ENCODE data around the gene MYMX. TPM values are rescaled to one million over a fixed set of nuclear protein-coding genes. Genes with fewer than 3 reads are reported as not detected.

The MYMX gene
- total and polyA plus RNA-seq, 2 of the 4 experiments (the other 2 are of a cell fraction): not detected

GRCh38 chr6:44228433-44228832 is 11.7 kb downstream of the MYMX start:
- Histone ChIP-seq H3K4me3 (ENCODE audit: insufficient read depth, low read depth, low read length) (no peak overlapping the region), H2BK20ac (ENCODE audit: low read depth, low read length) (no peak overlapping the region), H3K36me3 (ENCODE audit: control insufficient read depth, insufficient read depth, low read length) (peaks cover 2% of the 10 kb centered on the region; the same call in 1 of the 2 replicates), H4K5ac (ENCODE audit: low read depth, low read length) (no peak overlapping the region), H3K56ac (ENCODE audit: extremely low read depth, insufficient read depth, low read length) (no peak overlapping the region), H2BK120ac (ENCODE audit: low read depth, low read length) (no peak overlapping the region), H3K9me3 (ENCODE audit: control insufficient read depth, insufficient read depth, low read length) (no peaks in the 10 kb centered on the region), H2AK5ac (ENCODE audit: low read depth, low read length) (no peak overlapping the region), H3K18ac (ENCODE audit: low read depth, low read length) (no peak overlapping the region), H3K79me1 (ENCODE audit: low read depth in 1 of 2, low read length in 2 of 2) (peaks cover 0 to 8% of the 10 kb centered on the region in 2 experiments; a peak in 1 of 4 replicates), H2BK5ac (ENCODE audit: low read depth, low read length, poor library complexity, severe bottlenecking) (no peak overlapping the region), H2BK15ac (ENCODE audit: low read depth, low read length) (no peak overlapping the region), H3K9ac (ENCODE audit: low read depth, low read length) (no peak overlapping the region), H3K4me2 (ENCODE audit: low read depth, low read length) (no peak overlapping the region), H3K4me1 (ENCODE audit: control insufficient read depth, insufficient read depth, low read length) (0 out of 2 replicates have a peak, but pooled peaks cover 4% of the 10 kb centered on the region), H2AFZ (replicated peaks; ENCODE audit: low read length, poor library complexity) (no peak overlapping the region), H3K23ac (ENCODE audit: low read depth, low read length) (no peak overlapping the region), H4K20me1 (ENCODE audit: insufficient read depth, low read length) (no peaks in the 10 kb centered on the region), H3K27me3 (ENCODE audit: control insufficient read depth, insufficient read depth, low read length) (no peaks in the 10 kb centered on the region), H3K4ac (ENCODE audit: low read depth, low read length) (no peak overlapping the region), H3K9me1 (ENCODE audit: insufficient read depth, low read length) (no peaks in the 10 kb centered on the region), H4K91ac (ENCODE audit: insufficient read depth, low read depth, low read length) (no peak overlapping the region), H3K14ac (replicated peaks; ENCODE audit: low read depth, low read length) (no peak overlapping the region), H2AK9ac (replicated peaks; ENCODE audit: low read depth, low read length, poor library complexity) (no peak overlapping the region), H3K27ac (ENCODE audit: insufficient read depth, low read length) (no peak overlapping the region), H4K8ac (ENCODE audit: low read depth in 2 of 2, low read length in 2 of 2) (no peak overlapping the region)
- no TSS peak for BruUV-seq (replicated peaks)
- intact Hi-C loops (cut with micrococcal nuclease): no loop called here
- POLR2A ChIA-PET (ENCODE audit: unreplicated experiment): no interaction called here
- WGBS, 2 experiments (ENCODE audit: extremely low coverage in 2 of 2, insufficient read length in 1 of 2): 92% methylated on average over 2 of the region's 7 CpGs; no CpG with 5 or more reads in 1 of the 2 experiments
- DNase-seq: no peak
- CTCF ChIA-PET: no interaction called here
- dilution Hi-C loops (cut with HindIII; ENCODE audit: low sequenced_read_pairs, unreplicated experiment): no loop called here
- TF ChIP-seq USF2 (IDR thresholded peaks at IDR 0.05; ENCODE audit: low read depth, low read length) (no peak), MAFK (IDR thresholded peaks at IDR 0.05; ENCODE audit: low read depth, low read length) (no peak), NFE2L2 (IDR thresholded peaks at IDR 0.05; ENCODE audit: low read depth, low read length) (no peak), ELK1 (IDR thresholded peaks at IDR 0.05; ENCODE audit: borderline replicate concordance, low read depth, low read length) (no peak), BHLHE40 (IDR thresholded peaks at IDR 0.05; ENCODE audit: low read depth, low read length) (no peak), CEBPB (IDR thresholded peaks at IDR 0.05; ENCODE audit: low read depth, low read length) (no peak), MAZ (IDR thresholded peaks at IDR 0.05; ENCODE audit: borderline replicate concordance, low read depth, low read length) (no peak), FOS (IDR thresholded peaks at IDR 0.05; ENCODE audit: low read depth, low read length) (no peak), SMC3 (IDR thresholded peaks at IDR 0.05; ENCODE audit: low read depth, low read length) (no peak), MXI1 (IDR thresholded peaks at IDR 0.05; ENCODE audit: borderline replicate concordance, low read depth, low read length) (no peak), CHD1 (IDR thresholded peaks at IDR 0.05; ENCODE audit: low read depth, low read length) (no peak), RCOR1 (IDR thresholded peaks at IDR 0.05; ENCODE audit: insufficient replicate concordance, low read length) (no peak), RAD21 (IDR thresholded peaks at IDR 0.05; ENCODE audit: low read length) (no peak)
- ATAC-seq (ENCODE audit: low read depth): no peak
- in situ Hi-C loops (cut with MboI; ENCODE audit: low sequenced_read_pairs): no loop called here

All from IMR-90 (cell line).